GM23248 (cell line): ENCODE results near the gene CCDC159. TPM values are rescaled to one million over a fixed set of nuclear protein-coding genes. Genes with fewer than 3 reads are reported as not detected.
A peak's percentile ranks its signal among the peaks of the same experiment; 100 is the strongest.
"Not testable (repeated sequence)": the region's sequence is repeated elsewhere in the genome, so short reads cannot be mapped to it uniquely, and the experiment has no call there.

ENCODE experiments used
- DNase-seq: peaks from one replicate; pipeline ENCODE4 v3.0.0-alpha.2; 2015
- H2AFZ ChIP-seq: fragments of 200-600 bp; sonication (generic); 2 replicates; pipeline ENCODE4 v1.6.1; 2016; ENCODE audit warnings: antibody characterized with exemption
- H3F3A ChIP-seq: fragments of 200-600 bp; sonication (generic); 2 replicates; pipeline ENCODE4 v1.6.1; 2016; ENCODE audit warnings: mild to moderate bottlenecking, antibody characterized with exemption, mixed run types; ENCODE audit not compliant: insufficient read depth
- H3K27ac ChIP-seq: fragments of 200-600 bp; sonication (generic); 2 replicates; pipeline ENCODE4 v1.5.1; 2016; ENCODE audit warnings: mild to moderate bottlenecking
- H3K27me3 ChIP-seq: fragments of 200-600 bp; sonication (generic); replicated peaks from 2 replicates; pipeline ENCODE4 v1.6.1; 2016; ENCODE audit warnings: mild to moderate bottlenecking; ENCODE audit not compliant: insufficient read depth
- H3K36me3 ChIP-seq: fragments of 200-600 bp; sonication (generic); 2 replicates; pipeline ENCODE4 v1.6.1; 2016; ENCODE audit warnings: low read depth, mild to moderate bottlenecking
- H3K4me1 ChIP-seq: fragments of 200-600 bp; sonication (generic); 2 replicates; pipeline ENCODE4 v1.6.1; 2016; ENCODE audit warnings: mild to moderate bottlenecking; ENCODE audit not compliant: insufficient read depth
- H3K4me2 ChIP-seq: fragments of 200-600 bp; sonication (generic); one replicate; pipeline ENCODE4 v1.6.1; 2016; ENCODE audit warnings: mild to moderate bottlenecking; ENCODE audit not compliant: unreplicated experiment
- H3K4me3 ChIP-seq: fragments of 200-600 bp; sonication (generic); 2 replicates; pipeline ENCODE4 v1.5.1; 2016; ENCODE audit warnings: mild to moderate bottlenecking
- H3K79me2 ChIP-seq: fragments of 200-600 bp; sonication (generic); 2 replicates; pipeline ENCODE4 v1.6.1; 2016; ENCODE audit warnings: mild to moderate bottlenecking; ENCODE audit not compliant: insufficient read depth
- H3K9ac ChIP-seq: fragments of 200-600 bp; sonication (generic); 2 replicates; pipeline ENCODE4 v1.6.1; 2016; ENCODE audit warnings: mild to moderate bottlenecking
- H3K9me2 ChIP-seq: fragments of 200-600 bp; sonication (generic); 2 replicates; pipeline ENCODE4 v1.6.1; 2016; ENCODE audit warnings: mixed run types, mild to moderate bottlenecking, moderate library complexity; ENCODE audit not compliant: insufficient read depth
- H3K9me3 ChIP-seq: fragments of 200-600 bp; sonication (generic); one replicate; pipeline ENCODE4 v1.6.1; 2017; ENCODE audit warnings: low read depth
- H4K20me1 ChIP-seq: fragments of 200-600 bp; sonication (generic); 2 replicates; pipeline ENCODE4 v1.6.0; 2016; ENCODE audit not compliant: insufficient read depth
- EZH2 ChIP-seq: fragments of 200-600 bp; sonication (generic); IDR thresholded peaks from 2 replicates; pipeline ENCODE4 v1.6.1; 2018; ENCODE audit warnings: antibody characterized with exemption, mild to moderate bottlenecking; ENCODE audit not compliant: insufficient read depth, poor library complexity, severe bottlenecking
- EZH2phosphoT487 ChIP-seq: fragments of 200-600 bp; sonication (generic); IDR thresholded peaks from 2 replicates; pipeline ENCODE4 v1.6.1; 2018; ENCODE audit warnings: antibody characterized with exemption, moderate library complexity, mild to moderate bottlenecking, low read depth; ENCODE audit not compliant: insufficient read depth
- WGBS, 2 experiments: methylation state at CpG; one replicate each; pipeline ENCODE4 v1.1.6; 2015 to 2017; ENCODE audit warnings: low lambda C conversion rate in 2 of 2, low coverage in 1 of 2; ENCODE audit errors: missing lambda C conversion rate in 2 of 2; 5-methylcytosine and 5-hydroxymethylcytosine counted together
- in situ Hi-C: fragments of 300-500 bp; cut with MboI; formaldehyde crosslinking; loops from 2 replicates; pipeline ENCODE4 v1.15.0; 2020
- polyA plus RNA-seq: library from polyadenylated mRNA; unstranded; fragments of >200 nt; fragmentation: Nextera tagmentation; extraction: Ambion mirVana; gene quantifications from 2 replicates; pipeline ENCODE4 v1.2.1, GENCODE V29; 2016
- total RNA-seq: library from RNA; depleted of rRNA; stranded (reverse); fragments of >200 nt; shearing (Covaris generic); gene quantifications from 2 replicates; pipeline ENCODE4 v1.2.3, GENCODE V29; 2014

The CCDC159 gene
- total and polyA plus RNA-seq, 2 experiments from 2014 or later = 11.6 to 16.5 TPM

GRCh38 chr19:11342429-11342828 lies 3.9 kb upstream of the CCDC159 start:
- H3K36me3 ChIP-seq = no peaks in the 10 kb centered on the region
- in situ Hi-C loops = no loop called here
- no peak overlapping the region for H3K27ac ChIP-seq
- peaks cover 21% of the 10 kb centered on the region for H3F3A ChIP-seq
- H3K27me3 ChIP-seq = no peaks in the 10 kb centered on the region
- H3K9me3 ChIP-seq = no peaks in the 10 kb centered on the region
- no peaks in the 10 kb centered on the region for H3K9me2 ChIP-seq
- peaks cover 21% of the 10 kb centered on the region for H3K4me1 ChIP-seq
- no peak overlapping the region for H2AFZ ChIP-seq
- no peak overlapping the region for H3K4me3 ChIP-seq
- H3K79me2 ChIP-seq = no peaks in the 10 kb centered on the region
- DNase-seq = no peak
- no peaks in the 10 kb centered on the region for H4K20me1 ChIP-seq
- H3K4me2 ChIP-seq = no peak overlapping the region
- TF ChIP-seq EZH2phosphoT487 = no peak
- TF ChIP-seq EZH2 = no peak
- WGBS, 2 experiments = 87 to 88% methylated on average over 3 of the region's 3 CpGs
- H3K9ac ChIP-seq = no peak overlapping the region

- Histone ChIP-seq H3F3A (peaks cover 21% of the 10 kb centered on the region), H3K9ac (peak overlapping the region; percentile 85), H3K9me3 (no peaks in the 10 kb centered on the region), H3K27ac (no peak overlapping the region), H2AFZ (peak overlapping the region; percentile 94; the same call in 1 of the 2 replicates), H3K4me3 (peak overlapping the region; percentile 85), H3K27me3 (no peaks in the 10 kb centered on the region), H4K20me1 (no peaks in the 10 kb centered on the region), H3K79me2 (no peaks in the 10 kb centered on the region), H3K4me2 (peak overlapping the region; percentile 84), H3K4me1 (peaks cover 16% of the 10 kb centered on the region), H3K9me2 (no peaks in the 10 kb centered on the region), H3K36me3 (no peaks in the 10 kb centered on the region)
- DNase-seq = peak; percentile 40
- TF ChIP-seq EZH2phosphoT487 = no peak
- no peak for TF ChIP-seq EZH2
- in situ Hi-C loops = no loop called here
- WGBS, 2 experiments = 38 to 42% methylated on average over 15 of the region's 15 CpGs
Observed at GRCh38 chr19:11345122-11345803, 1.1 kb upstream of the CCDC159 start.

- Histone ChIP-seq H3K9ac (no peak overlapping the region), H4K20me1 (no peaks in the 10 kb centered on the region), H3K4me3 (no peak overlapping the region), H2AFZ (no peak overlapping the region), H3K36me3 (no peaks in the 10 kb centered on the region), H3F3A (peaks cover 21% of the 10 kb centered on the region), H3K4me2 (no peak overlapping the region), H3K9me2 (no peaks in the 10 kb centered on the region), H3K27ac (no peak overlapping the region), H3K4me1 (peaks cover 16% of the 10 kb centered on the region), H3K79me2 (no peaks in the 10 kb centered on the region), H3K27me3 (no peaks in the 10 kb centered on the region), H3K9me3 (no peaks in the 10 kb centered on the region)
- DNase-seq = no peak
- WGBS, 2 experiments = 78 to 80% methylated on average over 7 of the region's 7 CpGs
- in situ Hi-C loops = no loop called here
- no peak for TF ChIP-seq EZH2phosphoT487
- TF ChIP-seq EZH2 = no peak
Observed at GRCh38 chr19:11347546-11348039, 1.3 kb downstream of the CCDC159 start.

GRCh38 chr19:11349171-11349570 lies 2.9 kb downstream of the CCDC159 start:
- no peak for DNase-seq
- Histone ChIP-seq H3K36me3 (no peaks in the 10 kb centered on the region), H3K27ac (no peak overlapping the region), H3K27me3 (no peaks in the 10 kb centered on the region), H2AFZ (no peak overlapping the region), H3K9ac (no peak overlapping the region), H3K79me2 (no peaks in the 10 kb centered on the region), H4K20me1 (no peaks in the 10 kb centered on the region), H3K4me1 (peaks cover 9% of the 10 kb centered on the region), H3K4me3 (no peak overlapping the region), H3K9me3 (no peaks in the 10 kb centered on the region), H3K9me2 (no peaks in the 10 kb centered on the region), H3K4me2 (no peak overlapping the region), H3F3A (peaks cover 12% of the 10 kb centered on the region)
- in situ Hi-C loops = no loop called here
- TF ChIP-seq EZH2 = no peak
- TF ChIP-seq EZH2phosphoT487 = no peak
- WGBS, 2 experiments = 75 to 76% methylated on average over 4 of the region's 4 CpGs

- H2AFZ ChIP-seq, H3K9me3 ChIP-seq, H3K4me2 ChIP-seq, DNase-seq, H4K20me1 ChIP-seq, H3K4me3 ChIP-seq, H3K9me2 ChIP-seq, H3F3A ChIP-seq, H3K4me1 ChIP-seq, H3K9ac ChIP-seq, H3K27me3 ChIP-seq, in situ Hi-C loops, H3K27ac ChIP-seq, H3K36me3 ChIP-seq: not testable (repeated sequence)
- 95 to 98% methylated on average over 4 of the region's 4 CpGs for WGBS, 2 experiments
- H3K79me2 ChIP-seq = peaks cover 16% of the 10 kb centered on the region
Observed at GRCh38 chr19:11354102-11354501, 7.8 kb downstream of the CCDC159 start.
